Measurements from ENCODE around the gene TMEM117. TPM values are rescaled to one million over a fixed set of nuclear protein-coding genes. Genes with fewer than 3 reads are reported as not detected.
"Not testable (repeated sequence)": the region's sequence is repeated elsewhere in the genome, so short reads cannot be mapped to it uniquely, and the experiment has no call there.

TMEM117 gene
- polyA plus RNA-seq, 4 donors = 11.4 to 19.7 (median 15.1) TPM

DNA sequence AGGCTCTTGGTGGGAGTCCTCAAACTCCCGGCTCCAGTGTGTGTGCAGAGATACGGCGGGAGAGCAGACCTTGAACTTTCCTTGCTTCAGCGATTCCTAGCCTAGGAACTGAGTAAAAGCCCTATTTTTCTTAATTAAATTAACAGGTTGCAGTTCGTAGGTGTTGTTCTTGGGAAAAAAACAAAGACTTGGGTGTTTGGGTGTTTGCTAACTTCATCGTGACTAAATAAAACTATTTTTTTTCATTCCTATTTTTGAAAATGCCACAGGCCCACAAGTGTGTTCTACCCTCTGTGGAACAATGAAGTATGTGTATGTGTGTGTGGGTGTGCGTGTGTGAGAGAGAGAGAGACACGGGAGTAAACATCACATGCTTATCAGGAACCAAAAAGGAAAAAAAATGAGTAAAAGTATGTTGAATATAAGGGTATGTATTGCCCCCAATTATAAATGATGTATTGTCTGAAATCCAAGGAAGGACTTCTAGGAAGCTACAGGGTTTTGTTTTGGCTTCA, 651 bp downstream of the TMEM117 start:
- DNase-seq (ENCODE audit: low read depth in 4 of 4, low spot score in 3 of 4) = peak in 1 of 4 donors; percentile 17

- no peak for DNase-seq (ENCODE audit: low read depth in 4 of 4, low spot score in 3 of 4)
Observed at GRCh38 chr12:43840338-43840737, 4.5 kb downstream of the TMEM117 start.

DNA sequence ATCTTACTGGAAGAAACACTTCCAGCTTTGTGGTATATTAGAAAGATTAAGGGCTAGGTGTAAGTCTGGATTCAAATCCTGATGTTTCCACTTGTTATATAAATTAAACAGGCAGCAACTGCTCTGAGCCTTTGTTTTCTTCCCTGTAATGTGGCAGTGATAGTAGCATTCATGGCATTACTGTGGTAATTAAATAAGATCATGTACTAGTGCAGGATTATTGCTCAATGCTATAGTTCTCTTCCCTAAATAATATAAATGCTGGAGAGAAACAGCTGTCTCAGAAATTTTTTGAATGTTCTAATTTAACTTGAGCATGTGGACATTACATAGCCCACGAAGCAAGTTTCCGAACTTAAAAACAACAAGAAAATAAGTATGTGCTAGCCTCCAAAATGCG, 5.4 kb downstream of the TMEM117 start:
- no peak for DNase-seq (ENCODE audit: low read depth in 4 of 4, low spot score in 3 of 4)

- DNase-seq (ENCODE audit: low read depth in 4 of 4, low spot score in 3 of 4) = no peak
Observed at GRCh38 chr12:43842259-43842658, 6.4 kb downstream of the TMEM117 start.

DNA sequence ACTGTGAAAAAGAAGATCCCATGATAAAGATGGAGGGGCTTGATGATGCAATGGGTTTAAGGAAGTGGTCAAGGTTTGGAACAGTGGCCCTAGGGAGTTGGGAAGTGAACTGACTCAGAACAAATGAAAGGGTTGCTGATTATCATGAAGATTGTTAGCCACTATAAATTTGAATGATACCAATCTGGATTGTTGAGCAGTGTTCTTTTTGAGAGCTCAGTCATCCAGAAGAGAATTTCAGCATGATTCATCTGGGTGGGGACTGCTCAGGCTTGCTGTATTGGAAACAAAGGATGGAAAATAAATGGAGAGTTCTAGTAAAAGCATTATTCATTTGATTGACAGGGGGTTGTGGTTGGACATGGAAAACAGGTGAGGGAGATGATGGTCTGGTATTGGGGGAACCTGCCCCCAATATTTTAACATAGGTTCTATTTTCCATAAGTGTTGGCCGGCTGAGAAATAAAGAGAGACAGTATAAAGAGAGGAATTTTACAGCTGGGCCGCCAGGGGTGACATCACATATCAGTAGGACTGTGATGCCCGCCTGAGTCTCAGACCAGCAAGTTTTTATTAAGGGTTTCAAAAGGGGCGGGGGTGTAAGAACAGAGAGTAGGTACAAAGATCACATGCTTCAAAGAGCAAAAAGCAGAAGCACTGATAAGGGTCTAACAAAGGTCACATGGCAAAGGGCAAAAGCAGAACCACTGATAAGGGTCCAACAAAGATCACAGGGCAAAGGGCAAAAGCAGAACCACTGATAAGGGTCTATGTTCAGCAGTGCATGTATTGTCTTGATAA, 11.7 kb downstream of the TMEM117 start:
- not testable (repeated sequence) for DNase-seq (ENCODE audit: low read depth in 4 of 4, low spot score in 3 of 4)

- DNase-seq (ENCODE audit: low read depth in 4 of 4, low spot score in 3 of 4) = no peak
Observed at GRCh38 chr12:43848226-43848507, 12.3 kb downstream of the TMEM117 start.

GRCh38 chr12:43848786-43849185, 12.9 kb downstream of the TMEM117 start:
- no peak for DNase-seq (ENCODE audit: low read depth in 4 of 4, low spot score in 3 of 4)

- no peak for DNase-seq (ENCODE audit: low read depth in 4 of 4, low spot score in 3 of 4)
Observed at GRCh38 chr12:43852744-43853143, 16.9 kb downstream of the TMEM117 start.

- DNase-seq (ENCODE audit: low read depth in 4 of 4, low spot score in 3 of 4) = no peak
Observed at GRCh38 chr12:43856972-43857371, 21.1 kb downstream of the TMEM117 start.

GRCh38 chr12:43858096-43858495, 22.2 kb downstream of the TMEM117 start:
- DNase-seq (ENCODE audit: low read depth in 4 of 4, low spot score in 3 of 4) = no peak

GRCh38 chr12:43858991-43859390, 23.1 kb downstream of the TMEM117 start:
- no peak for DNase-seq (ENCODE audit: low read depth in 4 of 4, low spot score in 3 of 4)

DNA sequence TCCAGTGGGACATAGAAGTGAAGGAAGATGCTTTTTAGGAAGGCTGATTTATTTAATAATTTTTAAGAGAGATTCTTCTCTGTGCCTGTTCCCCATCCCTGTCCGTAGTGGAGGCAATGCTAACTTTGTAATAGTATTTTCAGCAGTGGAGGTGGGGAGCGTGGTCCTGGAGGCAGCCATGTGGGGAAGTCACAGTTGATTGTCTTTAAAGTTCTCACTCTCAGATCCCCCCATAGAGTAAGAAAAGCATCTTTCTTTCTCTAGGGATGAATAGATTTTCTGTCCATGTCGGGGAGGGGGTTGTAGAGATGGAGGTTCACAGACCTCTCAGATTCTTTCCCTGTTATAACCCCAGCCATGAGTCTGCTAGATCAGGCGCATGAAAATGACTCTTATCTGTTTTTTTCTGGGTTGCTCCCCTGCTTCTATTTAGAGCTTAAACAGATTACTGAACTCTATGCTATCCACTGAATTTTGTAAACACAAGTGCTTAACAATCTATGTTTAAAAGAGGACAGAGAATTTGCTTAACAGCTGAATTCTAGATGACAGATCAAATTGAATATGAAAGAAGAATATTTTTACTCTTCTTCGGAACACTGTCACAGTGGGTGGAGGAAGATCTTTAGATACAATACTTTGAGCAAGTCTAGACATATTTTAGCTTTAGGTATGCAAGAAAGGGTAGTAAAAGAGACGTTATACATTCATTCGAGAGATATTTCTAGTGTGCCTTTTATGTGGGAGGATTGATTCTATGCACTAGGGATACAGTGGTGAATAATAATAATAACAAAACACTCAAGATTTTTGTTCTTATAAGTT, 25.3 kb downstream of the TMEM117 start:
- no peak for DNase-seq (ENCODE audit: low read depth in 4 of 4, low spot score in 3 of 4)

GRCh38 chr12:43861840-43862150, 25.9 kb downstream of the TMEM117 start:
- no peak for DNase-seq (ENCODE audit: low read depth in 4 of 4, low spot score in 3 of 4)

- no peak for DNase-seq (ENCODE audit: low read depth in 4 of 4, low spot score in 3 of 4)
Observed at GRCh38 chr12:43863770-43864366, 28.0 kb downstream of the TMEM117 start.

DNA sequence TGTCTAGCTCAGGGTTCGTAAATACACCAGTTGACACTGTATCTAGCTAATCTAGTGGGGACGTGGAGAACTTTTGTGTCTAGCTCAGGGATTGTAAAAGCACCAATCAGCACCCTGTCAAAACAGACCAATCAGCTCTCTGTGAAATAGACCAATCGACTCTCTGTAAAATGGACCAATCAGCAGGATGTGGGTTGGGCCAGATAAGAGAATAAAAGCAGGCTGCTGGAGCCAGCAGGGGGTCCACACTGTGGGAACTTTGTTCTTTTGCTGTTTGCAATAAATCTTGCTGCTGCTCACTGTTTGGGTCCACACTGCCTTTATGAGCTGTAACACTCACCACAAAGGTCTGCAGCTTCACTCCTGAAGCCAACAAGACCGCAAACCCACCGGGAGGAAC, 28.7 kb downstream of the TMEM117 start:
- DNase-seq (ENCODE audit: low read depth in 4 of 4, low spot score in 3 of 4) = not testable (repeated sequence)

GRCh38 chr12:43869184-43869583, 33.3 kb downstream of the TMEM117 start:
- no peak for DNase-seq (ENCODE audit: low read depth in 4 of 4, low spot score in 3 of 4)

DNA sequence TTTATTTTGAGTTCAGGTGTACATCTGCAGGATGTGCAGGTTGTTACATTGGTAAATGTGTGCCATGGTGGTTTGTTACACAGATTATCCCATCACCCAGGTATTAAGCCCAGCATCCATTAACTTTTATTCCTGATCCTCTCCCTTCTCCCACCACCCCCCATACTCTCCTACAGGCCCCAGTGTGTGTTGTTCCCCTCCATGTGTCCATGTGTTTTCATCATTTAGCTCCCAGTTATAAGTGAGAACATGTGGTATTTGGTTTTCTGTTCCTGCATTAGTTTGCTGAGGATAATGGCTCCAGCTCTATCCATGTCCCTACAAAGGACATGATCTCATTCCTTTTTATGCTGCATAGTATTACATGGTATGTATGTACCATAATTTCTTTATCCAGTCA, 33.9 kb downstream of the TMEM117 start:
- not testable (repeated sequence) for DNase-seq (ENCODE audit: low read depth in 4 of 4, low spot score in 3 of 4)

DNA sequence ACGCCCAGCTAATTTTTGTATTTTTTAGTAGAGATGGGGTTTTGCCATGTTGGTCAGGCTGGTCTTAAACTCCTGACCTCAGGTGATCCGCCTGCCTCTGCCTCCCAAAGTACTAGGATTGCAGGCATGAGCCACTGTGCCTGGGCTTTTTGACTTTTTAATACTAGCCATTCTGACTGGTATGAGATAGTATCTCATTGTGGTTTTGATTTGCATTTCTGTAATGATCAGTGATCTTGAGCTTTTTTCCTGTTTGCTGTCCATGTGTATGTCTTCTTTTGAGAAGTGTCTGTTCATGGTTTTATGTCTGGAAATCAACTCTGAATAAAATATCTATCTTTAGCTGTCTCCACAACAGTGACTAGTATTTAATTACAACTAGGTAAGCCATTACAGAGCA, 35.4 kb downstream of the TMEM117 start:
- DNase-seq (ENCODE audit: low read depth in 4 of 4, low spot score in 3 of 4) = not testable (repeated sequence)

GRCh38 chr12:43872396-43872795, 36.5 kb downstream of the TMEM117 start:
- no peak for DNase-seq (ENCODE audit: low read depth in 4 of 4, low spot score in 3 of 4)

DNA sequence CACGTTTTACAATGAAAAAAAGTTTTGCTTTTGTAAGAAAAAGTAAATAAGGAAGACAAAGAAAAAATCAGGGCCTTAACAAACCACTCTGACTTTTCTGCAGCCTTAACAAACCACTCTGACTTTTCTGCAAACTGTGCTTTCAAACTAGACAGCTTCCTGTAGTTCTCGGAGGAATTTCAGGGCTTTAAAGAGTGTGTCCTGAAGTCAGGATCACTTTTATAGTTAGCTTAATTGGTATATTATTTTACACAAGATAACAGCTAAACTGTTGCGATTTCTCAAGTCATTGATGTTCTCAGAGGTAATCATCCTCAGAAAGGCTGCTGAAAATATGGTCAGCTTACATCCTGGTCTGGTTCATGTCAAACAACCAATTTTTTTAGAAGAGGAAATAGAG, 42.2 kb downstream of the TMEM117 start:
- DNase-seq (ENCODE audit: low read depth in 4 of 4, low spot score in 3 of 4) = no peak

GRCh38 chr12:43880547-43880946, 44.7 kb downstream of the TMEM117 start:
- DNase-seq (ENCODE audit: low read depth in 4 of 4, low spot score in 3 of 4) = peak in 1 of 4 donors; percentile 22
